Fibroblast of mammary gland (primary cell): ENCODE data around the gene NBPF15.
"Not testable (repeated sequence)": the region's sequence is repeated elsewhere in the genome, so short reads cannot be mapped to it uniquely, and the experiment has no call there.

Source experiments
- DNase-seq: peaks from one replicate; pipeline ENCODE4 v3.0.0-alpha.2; 2010; ENCODE audit warnings: low read depth
- H3K4me3 ChIP-seq: 2 replicates; pipeline ENCODE4 v1.5.1; 2011; ENCODE audit warnings: low read depth, mild to moderate bottlenecking, low read length, moderate library complexity; ENCODE audit not compliant: control insufficient read depth
- TF ChIP-seq, protein P1 (sequence below): conservative IDR thresholded peaks from 2 replicates; pipeline ENCODE4 v1.5.1; 2011; ENCODE audit warnings: low read depth, low read length, inconsistent platforms; ENCODE audit not compliant: control insufficient read depth, insufficient read depth

NBPF15 gene, protein sequence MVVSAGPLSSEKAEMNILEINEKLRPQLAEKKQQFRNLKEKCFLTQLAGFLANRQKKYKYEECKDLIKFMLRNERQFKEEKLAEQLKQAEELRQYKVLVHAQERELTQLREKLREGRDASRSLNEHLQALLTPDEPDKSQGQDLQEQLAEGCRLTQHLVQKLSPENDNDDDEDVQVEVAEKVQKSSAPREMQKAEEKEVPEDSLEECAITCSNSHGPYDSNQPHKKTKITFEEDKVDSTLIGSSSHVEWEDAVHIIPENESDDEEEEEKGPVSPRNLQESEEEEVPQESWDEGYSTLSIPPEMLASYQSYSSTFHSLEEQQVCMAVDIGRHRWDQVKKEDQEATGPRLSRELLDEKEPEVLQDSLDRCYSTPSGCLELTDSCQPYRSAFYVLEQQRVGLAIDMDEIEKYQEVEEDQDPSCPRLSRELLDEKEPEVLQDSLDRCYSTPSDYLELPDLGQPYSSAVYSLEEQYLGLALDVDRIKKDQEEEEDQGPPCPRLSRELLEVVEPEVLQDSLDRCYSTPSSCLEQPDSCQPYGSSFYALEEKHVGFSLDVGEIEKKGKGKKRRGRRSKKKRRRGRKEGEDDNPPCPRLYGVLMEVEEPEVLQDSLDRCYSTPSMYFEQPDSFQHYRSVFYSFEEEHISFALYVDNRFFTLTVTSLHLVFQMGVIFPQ

DNA sequence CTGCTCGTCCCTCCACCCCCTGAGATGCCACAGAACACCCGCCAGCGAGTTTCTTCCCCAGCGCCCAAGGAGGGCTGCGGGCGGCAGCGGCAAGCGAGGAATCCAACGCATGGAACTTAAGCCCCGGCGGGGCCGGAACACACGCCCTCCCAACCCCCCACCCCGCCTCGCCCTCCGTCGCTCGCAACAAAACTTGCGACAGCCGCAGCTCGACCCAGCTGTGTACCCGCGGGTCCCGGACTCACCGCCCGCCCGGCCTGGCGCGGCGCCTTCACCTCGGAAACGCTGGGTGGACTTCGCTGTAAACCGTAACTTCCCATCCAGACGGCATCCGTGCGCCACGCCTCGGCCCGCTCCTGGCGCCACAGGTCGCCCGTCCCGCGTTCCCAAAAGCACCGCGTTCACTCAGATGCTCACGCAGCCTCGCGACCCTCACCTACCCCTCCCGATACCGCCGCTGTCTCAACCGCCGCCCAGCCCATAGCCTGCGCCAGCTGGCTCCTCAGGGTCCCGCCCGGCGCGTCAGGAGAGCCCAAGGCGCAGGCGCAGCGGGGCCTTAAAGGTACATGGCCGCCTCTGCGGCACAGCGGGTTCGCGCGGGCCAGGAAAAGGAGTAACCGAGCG lies at the start of gene NBPF15:
NBPF15 (minus strand) TSS at position 534 of the 624 bp plus-strand sequence. CDS start 21,666 bp downstream, outside the sequence.
- DNase-seq = peak; percentile 16
- peak within 1 kb of the TSS; percentile 57 for H3K4me3 ChIP-seq

DNA sequence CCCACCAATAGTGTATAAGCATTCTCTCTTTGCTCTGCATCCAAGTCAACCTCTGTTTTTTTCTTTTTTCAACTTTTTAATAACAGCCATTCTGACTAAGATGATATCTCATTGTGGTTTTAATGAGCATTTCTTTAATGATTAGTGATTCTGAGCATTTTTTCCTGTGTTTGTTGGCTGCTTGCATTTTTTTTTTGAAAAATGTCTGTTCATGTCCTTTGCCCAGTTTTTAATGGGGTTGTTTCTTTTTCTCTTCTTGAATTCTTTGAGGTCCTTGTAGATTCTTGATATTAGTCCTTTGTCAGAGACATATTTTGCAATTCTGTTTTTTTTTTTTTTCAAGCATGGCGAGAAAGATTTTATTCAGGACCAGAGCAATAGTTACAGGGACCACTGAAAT lies 35.0 kb upstream of the NBPF15 start:
- not testable (repeated sequence) for DNase-seq, H3K4me3 ChIP-seq

- DNase-seq, H3K4me3 ChIP-seq: not testable (repeated sequence)
These were observed 32.7 kb upstream of the NBPF15 start for GRCh38 chr1:144494130-144494529.

DNA sequence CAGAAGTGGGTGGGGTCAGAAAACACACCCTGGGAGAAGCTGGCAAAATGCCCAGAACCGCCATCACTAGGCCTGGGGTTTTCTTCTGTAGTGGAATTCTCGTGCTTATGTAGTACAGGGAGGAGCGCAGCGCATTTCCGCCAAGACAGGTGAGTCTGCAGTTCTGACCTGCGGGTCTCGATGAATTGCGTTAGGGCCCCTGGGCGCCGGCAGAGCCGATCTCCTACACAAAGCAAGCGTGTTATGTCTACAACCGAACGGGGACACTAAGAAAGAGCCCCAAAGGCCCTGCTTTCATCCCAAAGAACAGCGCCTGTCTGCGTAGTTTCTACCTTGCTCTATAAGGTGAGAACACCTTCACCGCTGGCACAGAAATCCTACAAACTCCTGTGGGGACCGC lies 28.9 kb upstream of the NBPF15 start:
- not testable (repeated sequence) for H3K4me3 ChIP-seq, DNase-seq

DNA sequence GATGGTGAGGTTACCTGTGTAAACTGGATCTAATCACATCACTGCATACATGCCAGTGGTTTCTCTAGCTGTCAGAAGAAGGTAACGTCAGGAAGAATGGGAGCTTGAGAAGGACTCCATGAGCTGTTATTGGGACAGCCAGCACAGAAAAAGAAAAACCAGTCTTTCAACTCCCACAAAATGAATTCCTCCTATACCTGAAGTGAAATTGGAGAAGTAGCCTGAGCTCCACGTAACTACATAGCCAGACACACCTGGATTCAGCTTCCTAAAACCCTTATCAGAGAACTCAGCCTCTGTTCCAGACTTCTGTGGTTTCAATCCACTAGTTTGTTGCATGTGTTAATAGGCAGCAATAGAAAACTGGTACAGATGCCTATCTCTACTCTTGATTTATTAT lies 25.5 kb upstream of the NBPF15 start:
- not testable (repeated sequence) for H3K4me3 ChIP-seq, DNase-seq

DNA sequence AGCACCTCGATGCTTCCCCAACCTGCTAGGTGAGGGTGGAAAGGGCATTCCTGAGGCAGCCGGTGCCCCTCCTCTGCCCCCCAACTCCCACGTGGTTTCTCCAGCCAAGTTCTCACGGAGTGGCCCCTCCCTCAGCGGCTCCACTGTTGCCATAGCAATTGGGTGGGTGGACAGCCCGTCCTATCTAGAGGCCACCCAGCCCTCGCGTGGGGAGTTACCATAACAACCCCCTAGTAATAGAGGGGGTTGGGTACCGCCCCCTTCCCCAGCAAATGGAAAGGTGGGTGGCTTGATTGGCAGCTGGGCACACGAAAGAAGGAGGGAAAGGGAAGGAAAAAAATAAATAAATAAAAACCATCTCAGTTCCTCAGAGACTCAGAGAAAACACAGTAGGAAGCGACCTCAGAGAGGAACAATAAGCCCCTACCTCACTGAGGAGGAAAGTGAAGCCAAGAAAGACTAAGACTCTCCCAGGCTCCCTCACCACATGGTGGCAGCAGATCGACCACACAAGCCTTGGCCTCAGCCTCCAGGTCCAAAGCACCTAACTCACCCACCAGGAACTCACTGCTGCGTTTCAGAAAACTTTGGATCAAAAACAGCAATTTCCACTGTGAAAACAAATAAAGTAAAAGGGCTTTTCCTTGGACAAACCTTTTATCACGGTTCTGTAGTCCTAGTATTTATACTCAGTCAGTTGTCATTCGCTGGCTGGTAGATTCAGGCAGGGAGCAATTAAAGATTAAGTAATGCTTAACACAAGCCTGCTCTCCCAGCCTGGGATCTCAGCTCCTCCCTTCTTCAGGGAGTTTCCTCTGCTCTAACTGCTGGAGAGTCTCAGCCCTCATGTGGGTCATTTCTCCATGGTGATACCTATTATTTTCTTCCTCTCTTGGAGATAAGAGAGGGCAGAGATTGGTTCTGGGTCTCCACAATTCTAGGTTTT lies 23.9 kb upstream of the NBPF15 start:
- DNase-seq, H3K4me3 ChIP-seq: not testable (repeated sequence)

DNA sequence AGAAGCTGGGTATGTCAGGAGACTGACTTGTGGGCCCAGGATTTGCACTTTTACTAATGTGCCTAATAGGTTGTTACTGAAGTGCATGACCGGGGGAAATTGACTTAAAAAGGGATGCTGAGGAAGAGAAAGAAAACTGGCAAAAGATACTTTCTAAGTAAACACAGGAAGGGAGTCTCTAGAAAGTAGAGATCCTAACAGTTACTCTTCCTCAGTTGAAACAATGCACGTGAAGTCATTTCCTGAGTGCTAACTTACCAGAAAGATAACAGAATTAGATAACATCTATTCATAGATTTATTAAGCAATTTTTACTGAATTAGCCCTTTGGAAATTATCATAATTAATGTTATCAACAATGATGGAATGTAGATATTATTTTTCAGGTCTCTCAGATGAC lies 12.4 kb upstream of the NBPF15 start:
- DNase-seq, H3K4me3 ChIP-seq: not testable (repeated sequence)

DNA sequence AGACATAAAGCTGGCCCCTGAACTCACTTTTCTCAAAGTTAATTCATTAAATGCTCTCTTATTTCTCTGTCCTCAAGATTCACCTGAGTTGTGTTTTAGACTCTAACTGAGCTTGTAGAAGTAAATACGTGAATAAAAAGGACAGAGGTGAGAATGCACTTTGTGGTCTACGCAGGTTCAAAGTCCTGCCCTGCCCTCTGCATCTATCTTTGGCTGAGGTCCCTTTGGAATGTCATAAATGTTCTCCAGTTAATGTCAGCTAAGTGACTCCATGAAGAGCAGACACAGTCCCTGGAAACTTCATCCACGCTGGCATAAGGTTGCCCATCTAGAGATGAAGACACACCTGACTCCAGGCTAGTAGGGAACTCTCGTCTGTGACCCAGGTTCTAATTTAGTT lies 10.0 kb upstream of the NBPF15 start:
- not testable (repeated sequence) for DNase-seq, H3K4me3 ChIP-seq

GRCh38 chr1:144461778-144462177 lies 309 bp upstream of the NBPF15 start:
- not testable (repeated sequence) for DNase-seq, H3K4me3 ChIP-seq

DNA sequence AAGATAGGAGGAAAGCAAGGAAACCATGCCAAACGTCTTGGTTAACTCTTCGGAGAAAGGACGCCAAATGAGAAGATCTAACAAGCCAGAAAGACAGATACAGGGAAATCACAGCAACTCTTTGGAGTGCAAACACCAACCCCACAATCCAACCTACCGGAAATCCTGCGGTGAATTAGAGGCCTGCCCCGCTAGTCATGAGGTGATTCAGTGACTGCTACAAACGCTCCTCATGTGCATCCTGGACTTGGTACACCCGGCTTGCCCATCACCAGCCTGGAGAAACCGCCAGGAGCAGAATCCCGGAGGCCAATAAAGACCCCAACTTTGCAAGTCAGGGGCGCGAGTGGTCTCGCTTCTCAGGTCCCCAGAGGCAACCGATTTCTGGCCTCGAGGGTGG lies 783 bp downstream of the NBPF15 start:
- DNase-seq = not testable (repeated sequence)
- peak overlapping the region; percentile 57 for H3K4me3 ChIP-seq

- H3K4me3 ChIP-seq, DNase-seq: not testable (repeated sequence)
These were observed 19.1 kb downstream of the NBPF15 start for GRCh38 chr1:144442402-144442801.

DNA sequence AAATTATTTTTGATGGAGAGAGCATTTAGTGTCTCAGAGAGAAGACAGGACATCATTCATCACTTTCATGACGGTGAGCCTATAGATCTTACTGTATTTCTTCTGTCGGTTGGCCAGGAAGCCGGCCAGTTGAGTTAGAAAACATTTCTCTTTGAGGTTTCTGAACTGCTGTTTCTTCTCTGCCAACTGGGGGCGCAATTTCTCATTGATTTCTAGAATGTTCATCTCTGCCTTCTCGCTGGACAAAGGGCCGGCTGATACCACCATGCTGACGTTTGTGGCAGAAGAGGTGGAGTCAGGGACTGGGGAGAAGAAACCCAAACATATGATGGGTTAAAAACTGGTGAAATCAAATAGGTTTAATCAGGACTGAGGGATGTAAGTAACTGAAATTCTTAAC lies 21.7 kb downstream of the NBPF15 start:
- TF ChIP-seq, protein P1, sequence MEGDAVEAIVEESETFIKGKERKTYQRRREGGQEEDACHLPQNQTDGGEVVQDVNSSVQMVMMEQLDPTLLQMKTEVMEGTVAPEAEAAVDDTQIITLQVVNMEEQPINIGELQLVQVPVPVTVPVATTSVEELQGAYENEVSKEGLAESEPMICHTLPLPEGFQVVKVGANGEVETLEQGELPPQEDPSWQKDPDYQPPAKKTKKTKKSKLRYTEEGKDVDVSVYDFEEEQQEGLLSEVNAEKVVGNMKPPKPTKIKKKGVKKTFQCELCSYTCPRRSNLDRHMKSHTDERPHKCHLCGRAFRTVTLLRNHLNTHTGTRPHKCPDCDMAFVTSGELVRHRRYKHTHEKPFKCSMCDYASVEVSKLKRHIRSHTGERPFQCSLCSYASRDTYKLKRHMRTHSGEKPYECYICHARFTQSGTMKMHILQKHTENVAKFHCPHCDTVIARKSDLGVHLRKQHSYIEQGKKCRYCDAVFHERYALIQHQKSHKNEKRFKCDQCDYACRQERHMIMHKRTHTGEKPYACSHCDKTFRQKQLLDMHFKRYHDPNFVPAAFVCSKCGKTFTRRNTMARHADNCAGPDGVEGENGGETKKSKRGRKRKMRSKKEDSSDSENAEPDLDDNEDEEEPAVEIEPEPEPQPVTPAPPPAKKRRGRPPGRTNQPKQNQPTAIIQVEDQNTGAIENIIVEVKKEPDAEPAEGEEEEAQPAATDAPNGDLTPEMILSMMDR = peak; percentile 13
- H3K4me3 ChIP-seq, DNase-seq: not testable (repeated sequence)

- peak; percentile 70 for DNase-seq
- peak overlapping the region; percentile 45 for H3K4me3 ChIP-seq
These were observed 42.4 kb downstream of the NBPF15 start for GRCh38 chr1:144418891-144419694.

DNA sequence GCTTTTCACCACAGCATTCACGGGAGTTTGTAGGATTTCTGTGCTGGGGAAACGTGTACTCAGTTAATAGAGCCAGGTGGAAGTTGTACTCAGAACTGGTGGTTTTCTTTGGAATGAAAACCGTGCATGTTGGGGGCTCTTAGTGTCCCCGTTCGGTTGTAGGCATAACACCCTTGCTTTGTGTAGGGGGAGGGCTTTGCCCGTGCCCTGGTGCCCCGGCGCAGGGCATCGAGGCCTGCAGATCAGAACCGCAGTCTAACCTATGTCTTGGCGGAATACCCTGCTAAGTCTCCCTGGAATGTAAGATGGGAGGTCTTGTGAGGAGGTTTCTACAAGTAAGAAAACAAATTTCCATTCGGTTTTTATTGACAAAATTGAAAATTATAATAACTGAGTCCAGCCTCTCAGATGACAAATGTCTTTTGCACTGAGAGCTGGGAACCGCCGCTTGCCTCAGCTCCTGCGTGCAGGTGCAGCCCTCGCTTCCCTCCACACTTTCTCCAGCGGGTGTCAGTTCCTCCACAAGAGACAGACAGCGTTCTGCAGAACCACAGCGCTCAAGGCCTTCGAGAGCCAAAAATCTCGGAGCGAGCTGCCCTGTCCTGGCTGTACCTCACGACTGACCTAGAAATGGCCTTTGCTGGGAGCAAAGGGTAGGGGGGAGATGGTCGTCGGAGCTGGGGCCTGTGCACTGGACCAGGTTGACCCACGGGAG lies 47.9 kb downstream of the NBPF15 start:
- H3K4me3 ChIP-seq = peak overlapping the region; percentile 32
- not testable (repeated sequence) for DNase-seq
